RWPE2 (cell line): Measurements from ENCODE around the gene TNFSF10.

ENCODE experiments used
- ATAC-seq: fragments of 200-7000 bp; cut with Tn5 transposase; 3 replicates; pipeline ENCODE4 v1.9.1; 2021; ENCODE audit warnings: low read depth
- DNase-seq: peaks from one replicate; pipeline ENCODE4 v3.0.0-alpha.2; 2020; ENCODE audit warnings: low spot score
- H3K27ac ChIP-seq: fragments of 450-650 bp; 2 replicates; pipeline ENCODE4 v1.5.1; 2017; ENCODE audit warnings: mild to moderate bottlenecking; ENCODE audit not compliant: poor library complexity, severe bottlenecking
- H3K27me3 ChIP-seq: fragments of 250-450 bp; sonication (Bioruptor Pico); 2 replicates; pipeline ENCODE4 v1.5.1; 2021; ENCODE audit warnings: mild to moderate bottlenecking, moderate library complexity; ENCODE audit not compliant: insufficient read depth, poor library complexity, severe bottlenecking
- H3K36me3 ChIP-seq: fragments of 250-450 bp; sonication (Bioruptor Pico); 2 replicates; pipeline ENCODE4 v1.5.1; 2020; ENCODE audit warnings: low read depth, mild to moderate bottlenecking, moderate library complexity
- H3K4me1 ChIP-seq: fragments of 250-450 bp; sonication (Bioruptor Pico); 2 replicates; pipeline ENCODE4 v1.5.1; 2021; ENCODE audit warnings: mild to moderate bottlenecking, moderate library complexity; ENCODE audit not compliant: insufficient read depth, poor library complexity, severe bottlenecking
- H3K4me3 ChIP-seq: fragments of 250-450 bp; sonication (Bioruptor Pico); 2 replicates; pipeline ENCODE4 v1.5.1; 2021; ENCODE audit warnings: mild to moderate bottlenecking, moderate library complexity; ENCODE audit not compliant: severe bottlenecking
- H3K9me3 ChIP-seq: fragments of 250-450 bp; sonication (Bioruptor Pico); 2 replicates; pipeline ENCODE4 v1.5.1; 2021; ENCODE audit warnings: mild to moderate bottlenecking, moderate library complexity; ENCODE audit not compliant: severe bottlenecking
- CTCF ChIP-seq: fragments of 450-650 bp; IDR thresholded peaks from one replicate; pipeline ENCODE4 v1.5.1; 2017; ENCODE audit warnings: mild to moderate bottlenecking, moderate library complexity; ENCODE audit not compliant: poor library complexity, severe bottlenecking

TNFSF10 gene

GRCh38 chr3:172543884-172544283 lies 20.7 kb upstream of the TNFSF10 start:
- DNase-seq (no peak), ATAC-seq (no peak)
- Histone ChIP-seq H3K36me3 (no peaks in the 10 kb centered on the region), H3K27me3 (no peaks in the 10 kb centered on the region), H3K9me3 (no peaks in the 10 kb centered on the region), H3K27ac (peak overlapping the region; percentile 7), H3K4me3 (no peak overlapping the region), H3K4me1 (peaks cover 28% of the 10 kb centered on the region)
- TF ChIP-seq CTCF, result no peak

GRCh38 chr3:172543419-172543818 lies 20.2 kb upstream of the TNFSF10 start:
- Histone ChIP-seq H3K27me3 (no peaks in the 10 kb centered on the region), H3K36me3 (no peaks in the 10 kb centered on the region), H3K9me3 (no peaks in the 10 kb centered on the region), H3K4me1 (peaks cover 28% of the 10 kb centered on the region), H3K4me3 (no peak overlapping the region), H3K27ac (peak overlapping the region; percentile 7)
- ATAC-seq, result no peak
- no peak for DNase-seq
- TF ChIP-seq CTCF, result no peak

GRCh38 chr3:172542999-172543398 lies 19.8 kb upstream of the TNFSF10 start:
- TF ChIP-seq CTCF, result no peak
- H3K4me1 ChIP-seq, result peaks cover 28% of the 10 kb centered on the region
- no peaks in the 10 kb centered on the region for H3K36me3 ChIP-seq
- no peaks in the 10 kb centered on the region for H3K9me3 ChIP-seq
- H3K27me3 ChIP-seq, result no peaks in the 10 kb centered on the region
- H3K27ac ChIP-seq, result peak overlapping the region; percentile 7
- DNase-seq (no peak), ATAC-seq (no peak)
- H3K4me3 ChIP-seq, result no peak overlapping the region

- peak overlapping the region; percentile 79 for H3K27ac ChIP-seq
These were observed 18.8 kb upstream of the TNFSF10 start for GRCh38 chr3:172541945-172542488.

More at GRCh38 chr3:172541945-172542488, 18.8 kb upstream of the TNFSF10 start:
- DNase-seq, result no peak
- Histone ChIP-seq H3K4me1 (peaks cover 38% of the 10 kb centered on the region), H3K27me3 (no peaks in the 10 kb centered on the region), H3K36me3 (no peaks in the 10 kb centered on the region), H3K4me3 (no peak overlapping the region), H3K9me3 (no peaks in the 10 kb centered on the region)
- ATAC-seq, result no peak
- TF ChIP-seq CTCF, result no peak
